OCI-LY7 (cell line): ENCODE data around the gene WDR4. TPM values are rescaled to one million over a fixed set of nuclear protein-coding genes. Genes with fewer than 3 reads are reported as not detected.

Experiments used
- BruUV-seq: library from RNA; stranded (reverse); fragments of 400-500 nt; replicated peaks from 2 replicates; lab custom pipeline; 2021; lab: Mats Ljungman, UMichigan
- CTCF ChIA-PET: fragments of 300-600 bp; sonication (Branson Sonifier 250); formaldehyde crosslinking; loops from one replicate; lab custom pipeline; 2022; ENCODE audit warnings: antibody characterized with exemption; ENCODE audit not compliant: unreplicated experiment; lab: Charles Lee
- POLR2A ChIA-PET: fragments of 300-600 bp; sonication (Branson Sonifier 250); formaldehyde crosslinking; loops from one replicate; lab custom pipeline; 2022; ENCODE audit warnings: antibody characterized with exemption; lab: Charles Lee
- DNase-seq: peaks from one replicate; pipeline ENCODE4 v3.0.0-alpha.2; 2015; ENCODE audit warnings: low spot score
- H2AFZ ChIP-seq: fragments of 200-600 bp; sonication (generic), shearing (Covaris generic); 2 replicates; pipeline ENCODE4 v1.6.1; 2014; ENCODE audit warnings: mild to moderate bottlenecking, antibody characterized with exemption, low read length, moderate library complexity
- H3K27ac ChIP-seq: fragments of 200-600 bp; sonication (generic); 2 replicates; pipeline ENCODE4 v1.5.1; 2014; ENCODE audit warnings: mixed run types, low read depth, mild to moderate bottlenecking, moderate library complexity, low read length, inconsistent platforms; ENCODE audit not compliant: poor library complexity, severe bottlenecking
- H3K36me3 ChIP-seq: fragments of 200-600 bp; sonication (generic); 2 replicates; pipeline ENCODE4 v1.6.1; 2014; ENCODE audit warnings: mild to moderate bottlenecking, antibody characterized with exemption, low read length, moderate library complexity, mixed read lengths; ENCODE audit not compliant: insufficient read depth
- H3K4me1 ChIP-seq: fragments of 200-600 bp; sonication (generic); 2 replicates; pipeline ENCODE4 v1.5.1; 2014; ENCODE audit warnings: mild to moderate bottlenecking, low read length; ENCODE audit not compliant: insufficient read depth, poor library complexity, severe bottlenecking
- H3K4me2 ChIP-seq: fragments of 200-600 bp; sonication (generic); 2 replicates; pipeline ENCODE4 v1.6.1; 2014; ENCODE audit warnings: mild to moderate bottlenecking, low read length
- H3K4me3 ChIP-seq: fragments of 200-600 bp; sonication (generic); 2 replicates; pipeline ENCODE4 v1.5.1; 2014; ENCODE audit warnings: mild to moderate bottlenecking, low read depth, low read length; ENCODE audit not compliant: poor library complexity, severe bottlenecking
- H3K79me2 ChIP-seq: fragments of 200-600 bp; sonication (generic); 2 replicates; pipeline ENCODE4 v1.6.1; 2016; ENCODE audit warnings: low read depth, mild to moderate bottlenecking, low read length, moderate library complexity, mixed read lengths; ENCODE audit not compliant: insufficient read depth
- H3K9me2 ChIP-seq: fragments of 200-600 bp; sonication (generic); 2 replicates; pipeline ENCODE4 v1.6.1; 2016; ENCODE audit warnings: mild to moderate bottlenecking, low read length, mixed read lengths; ENCODE audit not compliant: insufficient read depth
- H3K9me3 ChIP-seq: fragments of 200-600 bp; sonication (generic); 2 replicates; pipeline ENCODE4 v1.6.1; 2014; ENCODE audit warnings: mild to moderate bottlenecking, mixed run types, low read length, mixed read lengths
- H4K20me1 ChIP-seq: fragments of 200-600 bp; sonication (generic); 2 replicates; pipeline ENCODE4 v1.6.1; 2014; ENCODE audit warnings: mild to moderate bottlenecking, antibody characterized with exemption, low read length, moderate library complexity, mixed read lengths; ENCODE audit not compliant: insufficient read depth
- CTCF ChIP-seq: fragments of 200-600 bp; sonication (generic); conservative IDR thresholded peaks from 2 replicates; pipeline ENCODE4 v1.5.1; 2014; ENCODE audit warnings: mild to moderate bottlenecking, antibody characterized with exemption, low read length, moderate library complexity, mixed read lengths
- EZH2phosphoT487 ChIP-seq: fragments of 200-600 bp; sonication (generic); IDR thresholded peaks from 2 replicates; pipeline ENCODE4 v1.6.1; 2018; ENCODE audit warnings: low read depth, borderline replicate concordance, mild to moderate bottlenecking, mixed run types, antibody characterized with exemption, low read length, moderate library complexity, mixed read lengths
- intact Hi-C: fragments of 100-400 bp; cut with micrococcal nuclease; formaldehyde crosslinking; loops from one replicate; pipeline ENCODE4 v1.10.0; 2022; ENCODE audit not compliant: unreplicated experiment
- total RNA-seq, 2 experiments: library from RNA; depleted of rRNA in 1 of 2; stranded (reverse); fragments of >200 nt in 1 of 2; shearing (Covaris generic) in 1 of 2; gene quantifications; 2 replicates each; pipeline ENCODE4 v1.2.3, GENCODE V29; 2014 to 2022

WDR4 gene
- total RNA-seq, 2 experiments from 2014 or later, result 45.7 to 73.8 TPM

DNA sequence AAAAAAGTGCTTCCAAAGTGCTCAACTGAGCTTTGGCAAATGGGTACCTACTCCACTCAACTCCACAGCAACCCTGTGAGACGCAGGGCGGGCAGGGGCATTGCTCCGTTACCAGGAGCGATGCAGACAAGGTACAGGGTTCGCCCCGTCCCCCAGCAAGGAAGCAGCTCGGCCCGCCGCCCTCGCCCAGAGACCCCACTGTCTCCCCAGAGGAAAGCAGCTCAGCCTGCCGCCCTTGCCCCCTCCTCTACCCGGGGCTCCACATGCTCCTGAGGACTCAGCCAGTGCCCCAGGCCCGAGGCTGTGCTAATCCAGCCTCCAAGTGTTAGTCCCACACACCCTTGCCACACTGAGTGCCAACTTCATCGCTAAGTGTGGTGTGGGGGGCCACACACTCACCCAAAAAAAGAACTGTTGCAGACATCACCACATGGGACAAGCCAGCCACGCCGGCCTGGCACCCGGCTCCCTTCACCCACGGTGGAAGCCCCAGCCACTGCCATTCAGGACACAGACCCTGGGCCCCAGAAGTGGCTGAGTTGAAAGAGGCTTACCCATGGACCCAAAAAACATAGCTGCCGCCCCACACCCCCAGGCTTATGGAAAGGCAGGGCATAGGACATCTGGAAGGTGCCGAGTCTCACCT lies 26.3 kb downstream of the WDR4 start:
- Histone ChIP-seq H2AFZ (no peak overlapping the region), H3K79me2 (no peaks in the 10 kb centered on the region), H4K20me1 (peaks cover 5% of the 10 kb centered on the region), H3K4me2 (no peak overlapping the region), H3K4me1 (no peaks in the 10 kb centered on the region), H3K9me2 (no peaks in the 10 kb centered on the region), H3K4me3 (no peak overlapping the region), H3K36me3 (peaks cover 95% of the 10 kb centered on the region), H3K27ac (no peak overlapping the region), H3K9me3 (no peaks in the 10 kb centered on the region)
- DNase-seq, result no peak
- ChIA-PET CTCF (no interaction called here), POLR2A (no interaction called here)
- TF ChIP-seq CTCF (no peak), EZH2phosphoT487 (no peak)
- intact Hi-C loops, result no loop called here
- no TSS peak for BruUV-seq

DNA sequence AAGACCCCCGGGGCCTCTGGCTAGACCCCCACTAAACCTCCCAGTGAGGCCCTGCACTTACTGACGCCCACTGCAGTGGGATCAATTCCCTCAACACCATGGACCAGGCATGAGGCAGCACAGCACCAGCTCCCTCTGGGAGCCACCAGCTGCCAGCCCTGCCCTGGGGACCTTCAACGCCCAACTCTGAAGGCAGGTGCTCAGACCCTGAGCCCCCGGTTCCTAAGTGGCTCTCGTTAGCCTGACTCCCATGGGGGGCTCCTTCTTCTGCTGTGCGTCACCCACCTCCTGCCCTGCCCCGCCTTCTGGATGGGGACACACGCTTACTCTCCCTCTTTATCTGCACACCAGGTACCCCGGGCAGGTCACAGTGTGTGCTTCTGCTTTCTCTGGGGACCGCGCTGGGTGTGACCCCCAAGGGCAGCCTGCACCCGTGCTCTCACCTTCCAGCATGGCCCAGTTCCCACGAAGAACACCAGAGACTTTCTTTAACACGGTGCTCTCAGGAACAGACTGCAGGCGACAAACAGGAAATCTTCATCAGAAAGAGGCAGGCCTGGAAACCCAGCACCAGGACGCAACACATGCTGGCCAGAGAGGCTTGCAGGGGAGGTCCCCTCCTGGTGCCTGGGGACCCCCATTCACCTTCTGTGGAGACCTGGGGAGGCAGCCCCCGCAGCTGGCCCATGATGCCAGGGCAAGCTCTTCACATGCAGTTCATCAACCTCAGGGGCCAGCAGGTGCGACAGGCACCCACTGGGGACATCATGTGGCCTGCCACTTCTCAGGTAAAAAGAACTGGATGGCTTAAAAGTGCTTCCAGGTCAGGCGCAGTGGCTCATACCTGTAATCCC lies 27.3 kb downstream of the WDR4 start:
- intact Hi-C loops, result no loop called here
- ChIA-PET POLR2A (no interaction called here), CTCF (no interaction called here)
- H4K20me1 ChIP-seq, result no peaks in the 10 kb centered on the region; the same call in none of the 2 replicates
- no peak for DNase-seq
- H3K4me1 ChIP-seq, result no peaks in the 10 kb centered on the region
- peaks cover 4% of the 10 kb centered on the region; the same call in 1 of the 2 replicates for H3K79me2 ChIP-seq
- H3K4me2 ChIP-seq, result no peak overlapping the region
- H3K36me3 ChIP-seq, result peaks cover 95% of the 10 kb centered on the region
- H2AFZ ChIP-seq, result no peak overlapping the region
- H3K27ac ChIP-seq, result no peak overlapping the region
- no TSS peak for BruUV-seq
- no peaks in the 10 kb centered on the region for H3K9me2 ChIP-seq
- TF ChIP-seq EZH2phosphoT487 (no peak), CTCF (no peak)
- no peaks in the 10 kb centered on the region for H3K9me3 ChIP-seq
- H3K4me3 ChIP-seq, result no peak overlapping the region
